ENCODE measurements around the gene FAM72A.
A peak's percentile ranks its signal among the peaks of the same experiment; 100 is the strongest.
"Not testable (repeated sequence)": the region's sequence is repeated elsewhere in the genome, so short reads cannot be mapped to it uniquely, and the experiment has no call there.

Gene FAM72A

DNA sequence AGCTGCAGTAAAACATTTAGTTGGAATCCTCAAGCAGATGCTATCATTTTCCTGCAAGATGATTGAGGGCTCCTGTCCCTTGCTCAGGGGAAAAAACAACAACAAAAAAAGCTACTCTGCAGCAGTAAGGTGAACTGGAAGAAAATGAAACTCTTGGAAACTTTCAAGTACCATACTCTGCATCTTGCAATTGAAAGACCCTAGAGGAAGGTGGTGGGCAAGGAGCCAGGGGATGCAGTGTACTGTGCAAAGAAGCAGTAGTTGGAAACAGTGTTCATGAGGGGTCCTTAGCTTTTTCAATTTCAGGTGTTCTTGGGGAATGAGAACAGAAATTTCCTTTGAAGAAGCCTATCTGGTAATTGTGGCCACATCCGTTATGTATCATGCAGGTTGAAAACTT is 8.2 kb upstream of the FAM72A start:
- not testable (repeated sequence) for DNase-seq

DNA sequence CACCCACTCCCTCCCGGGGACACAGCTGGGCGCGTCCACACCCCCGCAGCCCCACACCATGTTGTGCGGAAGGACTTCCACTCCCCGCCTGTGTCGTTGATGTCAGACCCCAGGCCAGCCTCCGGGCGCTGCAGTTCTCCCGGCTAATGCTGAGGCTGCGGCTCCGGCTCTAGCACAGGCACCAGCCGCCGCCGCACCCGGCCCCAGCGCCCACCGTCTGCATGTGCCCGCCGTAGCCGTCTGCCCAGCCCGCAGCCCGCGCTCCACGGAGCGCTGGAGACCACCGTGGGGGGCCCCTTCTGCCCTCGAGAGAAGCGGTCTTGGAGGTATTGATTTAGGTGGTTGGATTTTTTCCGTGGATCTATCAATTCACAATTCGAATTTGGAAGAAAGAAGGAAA is 2.9 kb upstream of the FAM72A start:
- not testable (repeated sequence) for DNase-seq

GRCh38 chr1:206204871-206205270 is 2.2 kb upstream of the FAM72A start:
- not testable (repeated sequence) for DNase-seq

GRCh38 chr1:206204159-206204511 is 1.5 kb upstream of the FAM72A start:
- not testable (repeated sequence) for DNase-seq

- DNase-seq = peak; percentile 65
These were observed 922 bp upstream of the FAM72A start, which contains the start of gene SRGAP2 for GRCh38 chr1:206203364-206204158. Gene SRGAP2 (plus strand): TSS chr1:206203541. CDS start chr1:206205971, 2,430 bp downstream.

- not testable (repeated sequence) for DNase-seq
These were observed 5.8 kb downstream of the FAM72A start for GRCh38 chr1:206196748-206197424.

- not testable (repeated sequence) for DNase-seq
These were observed 7.5 kb downstream of the FAM72A start for GRCh38 chr1:206195182-206195581.

- DNase-seq = not testable (repeated sequence)
These were observed 15.8 kb downstream of the FAM72A start for GRCh38 chr1:206186826-206187225.

DNA sequence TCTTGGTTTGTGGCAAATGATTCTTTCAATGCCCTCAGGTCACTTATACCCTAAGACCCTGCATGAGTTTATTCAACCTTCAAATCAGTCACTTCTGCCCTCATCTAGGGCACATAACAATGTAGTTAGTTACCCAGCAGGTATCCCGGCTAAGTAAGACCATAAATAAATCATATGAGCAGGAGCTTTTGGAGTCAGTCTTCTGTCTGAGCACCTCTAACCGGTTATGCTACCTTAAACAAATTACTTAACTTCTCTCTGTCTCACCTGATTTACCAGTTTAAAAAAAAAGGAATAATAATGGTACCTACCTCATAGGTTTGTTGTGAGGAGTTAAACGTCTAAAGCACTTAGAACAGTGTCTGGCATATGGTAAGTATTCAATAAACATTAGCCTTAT is 16.9 kb downstream of the FAM72A start:
- DNase-seq = not testable (repeated sequence)

- DNase-seq = not testable (repeated sequence)
These were observed 18.9 kb downstream of the FAM72A start for GRCh38 chr1:206183788-206184187.

GRCh38 chr1:206182368-206183317 is 20.0 kb downstream of the FAM72A start:
- DNase-seq = not testable (repeated sequence)

DNA sequence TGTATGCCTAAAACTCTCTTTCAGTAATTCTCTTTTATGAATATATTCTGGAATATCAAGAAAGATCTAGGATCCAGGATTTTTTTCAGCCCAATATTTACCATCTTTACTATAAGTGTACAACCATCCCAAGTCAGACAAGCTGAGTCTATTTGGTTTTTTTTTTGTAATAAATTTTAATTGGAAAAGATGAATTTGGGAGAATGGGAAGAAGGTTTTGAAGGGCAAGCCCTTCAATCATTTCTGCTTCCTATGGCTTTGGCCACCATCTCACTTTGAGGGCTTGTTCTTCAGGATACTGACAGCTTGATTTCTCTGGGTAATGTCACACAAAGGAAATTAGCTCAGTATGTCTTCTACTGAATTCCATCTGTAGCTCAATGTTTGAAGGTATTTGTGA is 23.0 kb downstream of the FAM72A start:
- DNase-seq = not testable (repeated sequence)

- not testable (repeated sequence) for DNase-seq
These were observed 24.3 kb downstream of the FAM72A start for GRCh38 chr1:206178061-206178989.

DNA sequence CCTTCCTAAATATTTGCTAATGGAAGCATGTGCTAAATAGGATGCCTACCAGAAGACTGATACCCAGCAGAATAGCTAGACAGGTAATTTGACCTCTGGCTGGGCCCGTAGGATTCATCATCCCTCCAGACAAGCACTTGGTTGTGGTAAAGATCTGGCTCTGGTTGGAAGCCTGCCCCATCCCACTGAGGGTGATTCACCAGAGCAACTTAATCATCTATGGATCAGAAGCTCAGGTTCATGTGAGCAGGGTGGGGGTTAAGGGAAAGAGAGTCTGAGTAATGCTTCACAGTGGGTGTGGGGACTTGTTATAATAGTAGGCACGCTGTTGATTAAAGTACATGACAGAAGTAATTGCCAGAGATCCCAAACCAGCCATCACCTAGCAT is 26.5 kb downstream of the FAM72A start:
- not testable (repeated sequence) for DNase-seq

- DNase-seq = not testable (repeated sequence)
These were observed 27.1 kb downstream of the FAM72A start for GRCh38 chr1:206175459-206176113.

- DNase-seq = not testable (repeated sequence)
These were observed 28.3 kb downstream of the FAM72A start for GRCh38 chr1:206174182-206174868.

- not testable (repeated sequence) for DNase-seq
These were observed 29.4 kb downstream of the FAM72A start for GRCh38 chr1:206173110-206173719.

DNA sequence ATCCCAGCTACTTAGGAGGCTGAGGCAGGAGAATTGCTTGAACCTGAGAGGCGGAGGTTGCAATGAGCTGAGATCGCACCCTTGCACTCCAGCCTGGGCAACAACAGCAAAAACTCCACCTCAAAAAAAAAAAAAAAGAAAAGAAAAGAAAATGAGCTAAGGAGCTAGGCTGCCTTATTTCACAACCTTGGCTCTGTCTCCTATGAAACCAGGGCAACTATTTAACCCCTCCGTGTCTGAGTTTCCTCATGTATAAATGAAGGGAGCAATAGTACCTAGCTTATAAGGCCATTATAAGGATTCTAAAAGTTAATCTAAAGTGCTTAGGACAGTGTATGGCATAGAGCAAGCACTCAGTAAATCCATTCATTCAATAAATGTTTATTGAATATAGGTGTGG is 32.8 kb downstream of the FAM72A start:
- not testable (repeated sequence) for DNase-seq

- not testable (repeated sequence) for DNase-seq
These were observed 35.1 kb downstream of the FAM72A start for GRCh38 chr1:206167350-206168029.

Data from activated CD4-positive, CD25-positive, alpha-beta regulatory T cell treated with anti-CD3 and anti-CD28 coated beads, Interleukin-2, amount 50 U/mL, for 72 hours (primary cell).